Epithelial cell of proximal tubule (primary cell): Measurements from ENCODE around the gene FCF1. TPM values are rescaled to one million over a fixed set of nuclear protein-coding genes. Genes with fewer than 3 reads are reported as not detected.

Experiments
- DNase-seq: peaks from one replicate; pipeline ENCODE4 v3.0.0-alpha.2; 2011; ENCODE audit warnings: low read depth
- H3K4me3 ChIP-seq: 2 replicates; pipeline ENCODE4 v1.5.1; 2011; ENCODE audit warnings: low read depth, mild to moderate bottlenecking, low read length
- total RNA-seq: library from RNA; depleted of rRNA; stranded (reverse); fragments of >200 nt; gene quantifications from 2 replicates; pipeline ENCODE4 v1.2.3, GENCODE V29; 2015
- TF ChIP-seq, protein P1 (sequence below): conservative IDR thresholded peaks from 2 replicates; pipeline ENCODE4 v1.5.1; 2012; ENCODE audit warnings: low read depth, mild to moderate bottlenecking, low read length

FCF1 gene
- total RNA-seq, 1 donor from 2014 or later: 21.4 TPM

DNA sequence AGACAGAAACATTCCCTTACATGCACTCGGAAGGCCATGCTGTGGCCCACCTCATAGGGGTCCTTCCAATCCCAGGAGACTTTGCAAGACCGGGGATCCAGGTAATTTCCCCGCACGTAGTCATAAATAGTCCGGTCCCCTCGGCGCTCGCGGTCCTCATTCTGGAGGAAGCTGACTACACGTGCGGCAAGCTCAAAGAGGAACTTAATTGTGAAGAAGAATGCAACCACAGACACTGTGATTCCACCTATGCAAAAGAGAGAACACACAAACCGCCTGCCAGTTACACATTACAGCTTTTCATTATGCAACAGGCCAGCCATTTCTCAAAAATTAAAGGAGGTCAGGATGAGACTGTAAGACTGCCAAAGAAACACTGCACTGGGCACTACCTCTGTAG lies 28.5 kb upstream of the FCF1 start:
- TF ChIP-seq, protein P1, sequence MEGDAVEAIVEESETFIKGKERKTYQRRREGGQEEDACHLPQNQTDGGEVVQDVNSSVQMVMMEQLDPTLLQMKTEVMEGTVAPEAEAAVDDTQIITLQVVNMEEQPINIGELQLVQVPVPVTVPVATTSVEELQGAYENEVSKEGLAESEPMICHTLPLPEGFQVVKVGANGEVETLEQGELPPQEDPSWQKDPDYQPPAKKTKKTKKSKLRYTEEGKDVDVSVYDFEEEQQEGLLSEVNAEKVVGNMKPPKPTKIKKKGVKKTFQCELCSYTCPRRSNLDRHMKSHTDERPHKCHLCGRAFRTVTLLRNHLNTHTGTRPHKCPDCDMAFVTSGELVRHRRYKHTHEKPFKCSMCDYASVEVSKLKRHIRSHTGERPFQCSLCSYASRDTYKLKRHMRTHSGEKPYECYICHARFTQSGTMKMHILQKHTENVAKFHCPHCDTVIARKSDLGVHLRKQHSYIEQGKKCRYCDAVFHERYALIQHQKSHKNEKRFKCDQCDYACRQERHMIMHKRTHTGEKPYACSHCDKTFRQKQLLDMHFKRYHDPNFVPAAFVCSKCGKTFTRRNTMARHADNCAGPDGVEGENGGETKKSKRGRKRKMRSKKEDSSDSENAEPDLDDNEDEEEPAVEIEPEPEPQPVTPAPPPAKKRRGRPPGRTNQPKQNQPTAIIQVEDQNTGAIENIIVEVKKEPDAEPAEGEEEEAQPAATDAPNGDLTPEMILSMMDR: no peak
- no peak overlapping the region for H3K4me3 ChIP-seq
- no peak for DNase-seq

DNA sequence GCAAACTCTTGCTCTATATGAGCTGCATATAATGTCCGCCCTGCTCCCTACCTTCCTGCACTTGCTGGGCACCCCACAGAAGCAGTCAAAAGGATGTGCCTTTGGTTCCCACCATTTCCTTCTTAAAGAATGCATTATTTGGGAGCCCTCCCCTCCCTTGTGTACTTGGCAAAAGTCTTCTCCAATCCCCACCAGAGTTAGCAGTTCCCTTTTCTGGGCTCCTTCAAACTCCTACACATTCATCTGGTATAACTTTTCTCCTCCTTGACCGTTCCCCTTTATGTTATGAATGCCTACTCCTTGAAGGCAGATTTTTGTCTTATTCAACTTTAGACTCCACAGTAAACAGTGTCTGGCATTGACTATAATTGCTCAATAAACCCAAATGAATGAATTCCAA lies 27.9 kb upstream of the FCF1 start:
- no peak for DNase-seq
- TF ChIP-seq, protein P1: no peak

DNA sequence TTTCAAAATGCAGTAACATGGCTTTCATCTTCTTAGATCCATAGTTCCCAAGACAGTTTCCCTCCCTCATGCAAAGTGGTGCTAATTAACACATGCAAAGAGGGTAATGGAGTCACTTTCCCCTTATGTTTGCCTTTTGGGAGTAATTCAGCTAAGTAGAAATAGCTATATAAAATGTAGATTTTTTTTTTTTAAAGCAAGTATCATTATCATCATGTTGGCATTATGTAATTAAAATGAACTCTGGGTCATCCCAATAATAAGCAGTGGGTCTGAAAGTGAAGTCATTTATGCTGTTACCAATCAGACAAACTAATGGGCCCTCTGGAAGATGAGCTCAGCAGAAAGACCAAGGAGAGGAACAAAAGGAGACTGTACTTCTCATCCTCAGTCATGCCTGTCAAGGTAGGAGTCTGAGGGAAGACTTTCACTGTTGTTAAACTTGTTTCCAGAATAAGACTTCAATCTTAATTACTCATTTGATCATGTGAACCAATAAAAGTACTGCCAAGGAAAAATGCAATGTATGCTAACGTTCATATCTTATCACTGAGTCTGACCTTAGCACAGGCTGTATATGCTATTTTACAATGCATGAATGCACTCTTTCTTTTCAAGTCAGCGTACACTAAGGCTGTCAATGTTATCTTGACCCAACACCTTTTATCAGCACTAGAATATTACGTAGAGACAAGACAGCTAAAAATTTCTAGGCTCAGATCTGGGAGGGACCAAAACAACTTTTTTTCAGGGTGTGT lies 26.8 kb upstream of the FCF1 start:
- no peak for DNase-seq
- TF ChIP-seq, protein P1: no peak
- no peak overlapping the region for H3K4me3 ChIP-seq

More for the DNA sequence above, 27.9 kb upstream of the FCF1 start:
- no peak overlapping the region for H3K4me3 ChIP-seq

DNA sequence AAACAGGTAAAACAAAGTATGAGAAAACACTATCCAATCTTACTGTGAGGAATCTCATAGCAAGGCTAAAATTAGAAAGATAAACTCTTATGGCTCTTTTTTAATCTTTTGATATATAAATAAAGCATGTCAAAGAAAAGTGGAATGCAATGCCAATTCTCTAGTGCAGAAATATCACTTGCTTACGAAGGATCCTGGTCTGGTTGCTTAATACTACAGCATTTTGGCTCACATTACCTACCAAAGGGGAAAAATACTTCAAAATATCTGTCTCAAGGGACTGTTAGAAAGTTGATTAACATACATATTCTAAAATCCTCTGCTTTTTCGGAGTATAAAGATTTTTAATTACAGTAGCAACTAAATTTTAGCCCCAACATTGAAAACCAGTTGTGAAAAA lies 21.5 kb upstream of the FCF1 start:
- DNase-seq: no peak
- TF ChIP-seq, protein P1: no peak
- no peak overlapping the region for H3K4me3 ChIP-seq

DNA sequence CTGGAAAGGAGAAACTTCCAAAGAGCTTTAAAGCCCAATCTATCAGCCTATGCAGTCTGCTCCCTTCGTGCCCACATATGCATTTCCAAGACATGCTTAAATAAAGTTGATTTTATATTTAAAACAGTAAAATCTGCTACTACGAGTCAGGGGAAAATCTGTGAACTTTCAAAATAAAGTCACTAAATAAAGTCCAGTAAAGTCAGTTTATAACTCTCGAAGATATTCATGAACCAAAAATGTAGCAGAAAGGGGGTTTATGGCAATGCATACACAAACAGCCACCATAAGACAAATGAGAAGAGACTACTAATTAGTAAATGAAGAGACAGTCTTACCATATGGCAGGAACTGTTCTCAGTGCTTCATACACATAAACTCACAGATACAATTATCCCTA lies 19.8 kb upstream of the FCF1 start:
- H3K4me3 ChIP-seq: no peak overlapping the region
- DNase-seq: no peak
- TF ChIP-seq, protein P1: no peak

DNA sequence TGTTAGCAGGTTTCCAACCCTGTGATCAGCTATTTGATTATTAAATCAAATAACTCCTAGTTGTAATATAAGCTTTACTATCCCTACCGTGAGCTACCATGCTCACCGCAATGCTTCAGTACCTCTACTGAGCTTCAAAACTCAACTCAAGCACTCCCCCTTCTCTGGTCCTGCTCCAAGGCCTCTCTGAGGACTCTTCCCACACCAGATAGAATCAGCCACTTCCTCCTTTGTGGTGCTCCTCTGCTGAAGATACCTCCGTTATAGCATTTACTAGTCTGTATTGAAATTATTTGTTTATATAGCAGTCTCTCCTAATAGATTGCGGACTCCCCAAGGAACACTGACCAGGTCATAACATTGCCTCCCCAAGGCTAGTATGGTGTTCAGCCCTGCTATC lies 17.5 kb upstream of the FCF1 start:
- no peak overlapping the region for H3K4me3 ChIP-seq
- TF ChIP-seq, protein P1: no peak
- no peak for DNase-seq

DNA sequence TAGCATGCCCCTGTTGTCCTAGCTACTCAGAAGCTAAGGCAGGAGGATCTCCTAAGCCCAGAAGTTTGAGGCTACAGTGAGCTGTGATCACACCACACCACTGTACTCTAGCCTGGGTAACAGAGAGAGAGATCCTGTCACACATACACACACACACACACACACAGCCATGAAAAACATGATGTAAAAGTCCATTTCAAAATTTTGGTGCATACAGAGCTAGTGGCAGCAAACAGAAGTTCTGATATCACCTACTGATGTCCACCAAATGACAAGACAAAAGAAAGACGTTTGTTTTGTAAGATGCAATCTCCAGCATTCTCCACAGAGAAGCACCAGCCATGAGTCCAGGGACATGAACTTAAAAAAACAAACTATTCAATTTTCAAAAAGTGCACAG lies 15.9 kb upstream of the FCF1 start:
- DNase-seq: no peak
- no peak overlapping the region for H3K4me3 ChIP-seq
- TF ChIP-seq, protein P1: no peak
